HCT116 (cell line): Measurements from ENCODE around the gene KLHL20. TPM values are rescaled to one million over a fixed set of nuclear protein-coding genes. Genes with fewer than 3 reads are reported as not detected.
"Not testable (repeated sequence)": the region's sequence is repeated elsewhere in the genome, so short reads cannot be mapped to it uniquely, and the experiment has no call there.

Experiments
- ATAC-seq: fragments of 200-7000 bp; cut with Tn5 transposase; 2 replicates; pipeline ENCODE4 v1.9.1; 2020; ENCODE audit warnings: mild to moderate bottlenecking, moderate library complexity
- BruUV-seq: library from RNA; stranded (reverse); fragments of 400-500 nt; replicated peaks from 2 replicates; lab custom pipeline; 2021; lab: Mats Ljungman, UMichigan
- CTCF ChIA-PET: fragments of 300-600 bp; sonication (Branson Sonifier 250); formaldehyde crosslinking; loops from one replicate; lab custom pipeline; 2021; ENCODE audit warnings: antibody characterized with exemption; lab: Charles Lee
- POLR2A ChIA-PET: fragments of 300-600, 350-600 bp; sonication (Branson Sonifier 250); formaldehyde crosslinking; loops from one replicate; lab custom pipeline; 2021; ENCODE audit warnings: antibody characterized with exemption; lab: Charles Lee
- RAD21 ChIA-PET, 2 experiments: fragments of 300-600 bp; sonication (Branson Sonifier 250); formaldehyde crosslinking; loops; one replicate each; lab custom pipeline; 2023; ENCODE audit warnings: low total read pairs in 2 of 2; ENCODE audit not compliant: uncharacterized antibody in 2 of 2, unreplicated experiment in 2 of 2, low non-redundant PET in 1 of 2; lab: Charles Lee
- DNase-seq: peaks from one replicate; pipeline ENCODE4 v3.0.0-alpha.2; 2010; ENCODE audit warnings: low read depth, low spot score
- H2AFZ ChIP-seq: fragments of 200-600 bp; shearing (Covaris generic), sonication (generic); 2 replicates; pipeline ENCODE4 v1.6.1; 2017; ENCODE audit warnings: low read depth, mixed run types, mixed read lengths, antibody characterized with exemption, low read length; ENCODE audit not compliant: poor library complexity, severe bottlenecking
- H3K27ac ChIP-seq: 2 replicates; pipeline ENCODE4 v1.5.1; 2012; ENCODE audit warnings: low read depth, low read length
- H3K27me3 ChIP-seq: fragments of 200-600 bp; sonication (generic); 2 replicates; pipeline ENCODE4 v1.6.1; 2016; ENCODE audit warnings: mixed run types, low read length, mixed read lengths; ENCODE audit not compliant: insufficient read depth
- H3K36me3 ChIP-seq, 2 experiments: fragments of 200-500 bp in 1 of 2; fragments of 200-600 bp in 1 of 2; sonication (Bioruptor generic) in 1 of 2; sonication (generic) in 1 of 2; 2 replicates each; pipeline versions ENCODE4 v1.5.1 to v1.6.1; 2014 to 2016; ENCODE audit warnings: low read length in 2 of 2, inconsistent platforms in 1 of 2, mixed read lengths in 1 of 2, mixed run types in 1 of 2; ENCODE audit not compliant: insufficient read depth in 2 of 2, control insufficient read depth in 1 of 2
- H3K4me1 ChIP-seq, 2 experiments: fragments of 200-600 bp in 1 of 2; sonication (generic) in 1 of 2; 2 replicates each; pipeline versions ENCODE4 v1.5.1 to v1.6.1; 2012 to 2017; ENCODE audit warnings: low read length in 2 of 2, inconsistent platforms in 1 of 2, mild to moderate bottlenecking in 1 of 2, mixed read lengths in 1 of 2, mixed run types in 1 of 2, moderate library complexity in 1 of 2; ENCODE audit not compliant: insufficient read depth in 2 of 2, control insufficient read depth in 1 of 2
- H3K4me2 ChIP-seq: fragments of 200-600 bp; sonication (generic); 2 replicates; pipeline ENCODE4 v1.6.1; 2017; ENCODE audit warnings: mixed run types, low read length, mixed read lengths
- H3K4me3 ChIP-seq, 2 experiments: fragments of 200-600 bp in 1 of 2; sonication (generic) in 1 of 2; replicated peaks in 1 of 2; 2 replicates each; pipeline ENCODE4 v1.5.1; 2011 to 2016; ENCODE audit warnings: low read length in 2 of 2, control low read depth in 1 of 2, low read depth in 1 of 2, mild to moderate bottlenecking in 1 of 2, mixed read lengths in 1 of 2, mixed run types in 1 of 2
- H3K79me2 ChIP-seq: fragments of 200-600 bp; sonication (generic); 2 replicates; pipeline ENCODE4 v1.6.1; 2017; ENCODE audit warnings: mild to moderate bottlenecking, mixed run types, low read length, moderate library complexity, mixed read lengths; ENCODE audit not compliant: insufficient read depth
- H3K9ac ChIP-seq: fragments of 200-600 bp; sonication (generic); 2 replicates; pipeline ENCODE4 v1.6.1; 2016; ENCODE audit warnings: low read length, mixed read lengths
- H3K9me2 ChIP-seq: fragments of 200-600 bp; sonication (generic), shearing (Covaris generic); 2 replicates; pipeline ENCODE4 v1.6.1; 2017; ENCODE audit warnings: mixed run types, mild to moderate bottlenecking, moderate library complexity; ENCODE audit not compliant: insufficient read depth
- H3K9me3 ChIP-seq, 2 experiments: fragments of 200-500 bp in 1 of 2; fragments of 200-600 bp in 1 of 2; sonication (Bioruptor generic) in 1 of 2; sonication (generic) in 1 of 2; 2 replicates each; pipeline ENCODE4 v1.6.1; 2014 to 2017; ENCODE audit warnings: low read length in 2 of 2, mixed read lengths in 2 of 2, inconsistent platforms in 1 of 2, low read depth in 1 of 2, mild to moderate bottlenecking in 1 of 2, mixed run types in 1 of 2, moderate library complexity in 1 of 2; ENCODE audit not compliant: control insufficient read depth in 1 of 2, insufficient read depth in 1 of 2
- H4K20me1 ChIP-seq: fragments of 200-600 bp; sonication (generic), shearing (Covaris generic); 2 replicates; pipeline ENCODE4 v1.6.1; 2017; ENCODE audit warnings: mixed run types, mild to moderate bottlenecking, moderate library complexity; ENCODE audit not compliant: insufficient read depth
- CBX3 ChIP-seq: IDR thresholded peaks from 2 replicates; pipeline ENCODE4 v1.6.1; 2012; ENCODE audit warnings: low read depth
- CEBPB ChIP-seq: IDR thresholded peaks from 2 replicates; pipeline ENCODE4 v1.6.1; 2012; ENCODE audit warnings: low read depth
- EZH2 ChIP-seq: fragments of 200-600 bp; sonication (generic); IDR thresholded peaks from 2 replicates; pipeline ENCODE4 v1.6.1; 2017; ENCODE audit warnings: antibody characterized with exemption, mixed run types
- FOSL1 ChIP-seq: IDR thresholded peaks from 2 replicates; pipeline ENCODE4 v1.6.1; 2012; ENCODE audit warnings: low read depth
- RAD21 ChIP-seq: IDR thresholded peaks from 2 replicates; pipeline ENCODE4 v1.6.1; 2012; ENCODE audit warnings: low read depth, mild to moderate bottlenecking
- SIN3A ChIP-seq: IDR thresholded peaks from 2 replicates; pipeline ENCODE4 v1.6.1; 2012; ENCODE audit warnings: low read depth
- SP1 ChIP-seq: IDR thresholded peaks from 2 replicates; pipeline ENCODE4 v1.6.1; 2012; ENCODE audit warnings: low read depth
- TCF7L2 ChIP-seq: IDR thresholded peaks from 2 replicates; pipeline ENCODE4 v1.7.0; 2011; ENCODE audit warnings: borderline replicate concordance, inconsistent platforms; ENCODE audit not compliant: insufficient read depth, insufficient read length; ENCODE audit errors: extremely low read depth
- ZNF274 ChIP-seq: fragments of 200-500 bp; sonication (Bioruptor generic); IDR thresholded peaks from 2 replicates; pipeline ENCODE4 v1.6.1; 2014; ENCODE audit warnings: mild to moderate bottlenecking, low read depth, low read length, inconsistent platforms
- intact Hi-C: fragments of 100-400 bp; cut with micrococcal nuclease; formaldehyde crosslinking; loops from 2 replicates; pipeline ENCODE4 v1.10.0; 2022
- total RNA-seq: library from RNA; stranded (reverse); gene quantifications from one replicate; pipeline ENCODE4 v1.2.1, GENCODE V29; 2021; ENCODE audit not compliant: unreplicated experiment
- TF ChIP-seq, protein P1 (sequence below): IDR thresholded peaks from 2 replicates; pipeline ENCODE4 v1.6.1; 2012; ENCODE audit warnings: low read depth
- TF ChIP-seq, protein P2 (sequence below), 3 experiments: fragments of 200-600 bp in 1 of 3; sonication (generic) in 1 of 3; IDR thresholded peaks in 2 of 3; conservative IDR thresholded peaks in 1 of 3; 2 replicates each; pipeline ENCODE4 v1.5.1; 2012 to 2017; ENCODE audit warnings: low read depth in 2 of 3, low read length in 2 of 3, antibody characterized with exemption in 1 of 3, borderline replicate concordance in 1 of 3, control low read depth in 1 of 3, mild to moderate bottlenecking in 1 of 3, mixed read lengths in 1 of 3, mixed run types in 1 of 3, moderate library complexity in 1 of 3; ENCODE audit not compliant: insufficient read depth in 1 of 3
- TF ChIP-seq, protein P3 (sequence below): IDR thresholded peaks from 2 replicates; pipeline ENCODE4 v1.6.1; 2012

Gene KLHL20
- total RNA-seq, 1 experiment from 2014 or later: 16.2 TPM

DNA sequence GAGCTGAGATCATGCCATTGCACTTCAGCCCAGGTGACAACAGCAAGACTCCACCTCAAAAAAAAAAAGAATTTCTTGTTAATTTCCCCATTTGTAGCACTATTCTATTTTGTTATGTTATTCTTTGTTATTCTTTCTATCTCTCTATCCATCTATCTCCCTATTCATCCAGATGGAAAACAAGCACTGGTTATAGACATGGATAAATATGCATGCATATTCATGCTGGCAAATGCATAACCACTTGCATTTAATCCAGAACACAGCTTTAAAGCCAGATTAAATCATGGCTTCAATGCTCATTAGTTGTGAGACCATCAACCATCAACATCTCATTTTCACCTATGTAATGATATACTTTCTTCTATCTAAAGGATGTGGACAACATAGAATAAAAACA lies 21.5 kb upstream of the KLHL20 start:
- DNase-seq: no peak
- TF ChIP-seq, protein P1, sequence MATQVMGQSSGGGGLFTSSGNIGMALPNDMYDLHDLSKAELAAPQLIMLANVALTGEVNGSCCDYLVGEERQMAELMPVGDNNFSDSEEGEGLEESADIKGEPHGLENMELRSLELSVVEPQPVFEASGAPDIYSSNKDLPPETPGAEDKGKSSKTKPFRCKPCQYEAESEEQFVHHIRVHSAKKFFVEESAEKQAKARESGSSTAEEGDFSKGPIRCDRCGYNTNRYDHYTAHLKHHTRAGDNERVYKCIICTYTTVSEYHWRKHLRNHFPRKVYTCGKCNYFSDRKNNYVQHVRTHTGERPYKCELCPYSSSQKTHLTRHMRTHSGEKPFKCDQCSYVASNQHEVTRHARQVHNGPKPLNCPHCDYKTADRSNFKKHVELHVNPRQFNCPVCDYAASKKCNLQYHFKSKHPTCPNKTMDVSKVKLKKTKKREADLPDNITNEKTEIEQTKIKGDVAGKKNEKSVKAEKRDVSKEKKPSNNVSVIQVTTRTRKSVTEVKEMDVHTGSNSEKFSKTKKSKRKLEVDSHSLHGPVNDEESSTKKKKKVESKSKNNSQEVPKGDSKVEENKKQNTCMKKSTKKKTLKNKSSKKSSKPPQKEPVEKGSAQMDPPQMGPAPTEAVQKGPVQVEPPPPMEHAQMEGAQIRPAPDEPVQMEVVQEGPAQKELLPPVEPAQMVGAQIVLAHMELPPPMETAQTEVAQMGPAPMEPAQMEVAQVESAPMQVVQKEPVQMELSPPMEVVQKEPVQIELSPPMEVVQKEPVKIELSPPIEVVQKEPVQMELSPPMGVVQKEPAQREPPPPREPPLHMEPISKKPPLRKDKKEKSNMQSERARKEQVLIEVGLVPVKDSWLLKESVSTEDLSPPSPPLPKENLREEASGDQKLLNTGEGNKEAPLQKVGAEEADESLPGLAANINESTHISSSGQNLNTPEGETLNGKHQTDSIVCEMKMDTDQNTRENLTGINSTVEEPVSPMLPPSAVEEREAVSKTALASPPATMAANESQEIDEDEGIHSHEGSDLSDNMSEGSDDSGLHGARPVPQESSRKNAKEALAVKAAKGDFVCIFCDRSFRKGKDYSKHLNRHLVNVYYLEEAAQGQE: no peak
- TF ChIP-seq FOSL1 (no peak), SP1 (no peak), RAD21 (no peak), CBX3 (no peak), EZH2 (no peak), ZNF274 (no peak), TCF7L2 (no peak), SIN3A (no peak), CEBPB (no peak)
- TF ChIP-seq, protein P2, sequence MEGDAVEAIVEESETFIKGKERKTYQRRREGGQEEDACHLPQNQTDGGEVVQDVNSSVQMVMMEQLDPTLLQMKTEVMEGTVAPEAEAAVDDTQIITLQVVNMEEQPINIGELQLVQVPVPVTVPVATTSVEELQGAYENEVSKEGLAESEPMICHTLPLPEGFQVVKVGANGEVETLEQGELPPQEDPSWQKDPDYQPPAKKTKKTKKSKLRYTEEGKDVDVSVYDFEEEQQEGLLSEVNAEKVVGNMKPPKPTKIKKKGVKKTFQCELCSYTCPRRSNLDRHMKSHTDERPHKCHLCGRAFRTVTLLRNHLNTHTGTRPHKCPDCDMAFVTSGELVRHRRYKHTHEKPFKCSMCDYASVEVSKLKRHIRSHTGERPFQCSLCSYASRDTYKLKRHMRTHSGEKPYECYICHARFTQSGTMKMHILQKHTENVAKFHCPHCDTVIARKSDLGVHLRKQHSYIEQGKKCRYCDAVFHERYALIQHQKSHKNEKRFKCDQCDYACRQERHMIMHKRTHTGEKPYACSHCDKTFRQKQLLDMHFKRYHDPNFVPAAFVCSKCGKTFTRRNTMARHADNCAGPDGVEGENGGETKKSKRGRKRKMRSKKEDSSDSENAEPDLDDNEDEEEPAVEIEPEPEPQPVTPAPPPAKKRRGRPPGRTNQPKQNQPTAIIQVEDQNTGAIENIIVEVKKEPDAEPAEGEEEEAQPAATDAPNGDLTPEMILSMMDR (IDR thresholded peaks at IDR 0.05 in 2 of 3, conservative IDR thresholded peaks at IDR 0.05 in 1 of 3; ENCODE audit: borderline replicate concordance in 1 of 3, insufficient read depth in 1 of 3, low read depth in 2 of 3, low read length in 2 of 3): no peak
- TF ChIP-seq, protein P3, sequence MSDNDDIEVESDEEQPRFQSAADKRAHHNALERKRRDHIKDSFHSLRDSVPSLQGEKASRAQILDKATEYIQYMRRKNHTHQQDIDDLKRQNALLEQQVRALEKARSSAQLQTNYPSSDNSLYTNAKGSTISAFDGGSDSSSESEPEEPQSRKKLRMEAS: no peak
- TF ChIP-seq, all 23 proteins: peak for 0
- intact Hi-C loops: no loop called here
- Histone ChIP-seq H3K9me3 (no peaks in the 10 kb centered on the region), H3K27ac (no peak overlapping the region), H3K4me1 (no peaks in the 10 kb centered on the region), H3K4me3 (no peak overlapping the region), H3K36me3 (no peaks in the 10 kb centered on the region), H3K4me2 (no peak overlapping the region), H2AFZ (no peak overlapping the region), H3K9me2 (no peaks in the 10 kb centered on the region), H3K27me3 (no peaks in the 10 kb centered on the region), H3K9ac (no peak overlapping the region), H4K20me1 (no peaks in the 10 kb centered on the region), H3K79me2 (no peaks in the 10 kb centered on the region)
- CTCF ChIA-PET: no interaction called here
- RAD21 ChIA-PET: no interaction called here
- BruUV-seq: no TSS peak
- no peak for ATAC-seq
- POLR2A ChIA-PET: no interaction called here

DNA sequence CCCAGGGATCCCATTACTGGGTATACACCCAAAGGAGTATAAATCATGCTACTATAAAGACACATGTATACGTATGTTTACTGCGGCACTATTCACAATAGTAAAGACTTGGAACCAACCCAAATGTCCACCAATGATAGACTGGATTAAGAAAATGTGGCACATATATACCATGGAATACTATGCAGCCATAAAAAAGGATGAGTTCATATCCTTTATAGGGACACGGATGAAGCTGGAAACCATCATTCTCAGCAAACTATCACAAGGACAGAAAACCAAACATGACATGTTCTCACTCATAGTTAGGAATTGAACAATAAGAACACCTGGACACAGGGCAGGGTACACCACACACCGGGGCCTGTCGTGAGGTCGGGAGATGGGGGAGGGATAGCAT lies 13.5 kb upstream of the KLHL20 start:
- H3K4me2 ChIP-seq, POLR2A ChIA-PET, RAD21 ChIA-PET, H3K4me3 ChIP-seq, BruUV-seq, H3K9me2 ChIP-seq, H3K36me3 ChIP-seq, H4K20me1 ChIP-seq, CTCF ChIA-PET, H3K27me3 ChIP-seq, DNase-seq, ATAC-seq, H3K79me2 ChIP-seq, H2AFZ ChIP-seq, H3K9ac ChIP-seq, H3K4me1 ChIP-seq, intact Hi-C loops, H3K27ac ChIP-seq, H3K9me3 ChIP-seq: not testable (repeated sequence)
